GM19467 (cell line): ENCODE results near the gene TSHZ3.

Experiments used
- ATAC-seq: cut with Tn5 transposase; IDR thresholded peaks from one replicate; pipeline ENCODE4 v1.9.1; 2021; ENCODE audit warnings: mild to moderate bottlenecking, moderate library complexity; ENCODE audit not compliant: unreplicated experiment

Gene TSHZ3

DNA sequence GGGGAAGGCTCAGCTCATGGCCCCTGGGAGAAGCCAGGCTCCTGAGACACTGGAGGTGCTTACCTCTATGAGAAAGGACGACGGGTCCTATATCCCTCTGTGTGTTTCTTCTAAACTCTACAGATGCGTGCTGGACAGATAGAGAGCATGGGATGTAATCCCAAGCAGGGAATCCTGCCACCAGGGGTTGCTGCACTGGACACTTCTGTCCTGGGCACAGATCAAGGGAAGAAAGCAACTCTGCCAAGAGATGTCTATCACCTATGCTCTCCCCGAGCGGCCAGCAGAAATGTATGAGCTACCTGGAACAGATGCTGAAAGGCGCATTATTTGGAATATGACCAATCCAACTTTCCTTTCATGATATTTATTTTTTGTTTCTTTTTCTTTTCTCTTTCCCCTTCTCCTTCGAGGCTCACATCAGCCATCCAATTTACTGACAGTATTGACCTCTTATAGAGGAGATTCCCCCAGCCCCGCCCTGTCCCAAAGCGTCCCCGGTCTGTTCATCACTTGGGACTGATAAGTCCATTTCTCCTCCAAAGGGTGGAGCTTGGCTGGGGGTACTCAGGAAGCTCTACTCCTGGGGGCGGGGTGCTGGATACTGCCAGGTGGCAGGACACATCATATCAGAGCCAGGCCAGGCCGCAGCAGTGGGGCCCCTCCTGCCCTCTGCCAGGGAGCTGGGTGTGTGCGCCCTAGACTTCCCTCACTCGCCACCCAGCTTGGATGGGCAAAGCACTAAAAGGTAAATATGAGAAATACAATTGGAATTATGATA is 34.2 kb downstream of the TSHZ3 start:
- ATAC-seq = no peak

GRCh38 chr19:31314156-31314555 is 35.1 kb downstream of the TSHZ3 start:
- no peak for ATAC-seq

GRCh38 chr19:31313291-31314030 is 35.8 kb downstream of the TSHZ3 start:
- no peak for ATAC-seq

- ATAC-seq = no peak
Measured at GRCh38 chr19:31312677-31313244, 36.5 kb downstream of the TSHZ3 start.

DNA sequence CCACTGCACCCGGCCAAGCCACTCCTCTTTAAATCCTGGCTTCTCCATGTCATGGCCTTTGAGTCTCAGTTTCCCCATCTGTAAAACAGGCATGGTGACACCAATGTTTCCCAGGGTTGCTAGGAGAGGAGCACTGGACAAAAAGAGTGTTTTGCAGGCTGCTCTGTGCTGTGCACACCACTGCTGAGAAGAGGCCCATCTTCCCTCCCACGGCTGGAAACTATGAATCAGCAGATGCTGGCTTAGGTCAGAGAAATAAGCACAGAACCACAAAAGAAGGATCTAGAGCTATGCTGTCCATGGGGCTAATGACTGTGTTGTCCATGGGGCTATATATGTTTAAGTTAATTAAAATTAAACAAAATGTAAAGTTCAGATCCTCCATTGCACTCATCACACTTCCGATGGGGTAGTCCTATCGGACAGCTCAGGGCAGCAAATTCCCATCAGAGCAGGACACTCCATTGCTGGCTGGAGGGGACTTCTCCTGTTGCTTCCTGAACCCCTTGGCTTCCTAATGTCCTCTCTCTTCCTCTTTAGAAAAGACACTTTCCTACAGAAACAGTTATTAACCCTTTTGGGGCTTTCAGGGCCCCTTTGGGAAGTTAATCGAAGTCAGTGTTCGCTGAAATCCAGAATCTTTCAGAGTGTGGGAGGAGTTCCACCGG is 37.1 kb downstream of the TSHZ3 start:
- no peak for ATAC-seq

GRCh38 chr19:31310432-31311133 is 38.7 kb downstream of the TSHZ3 start:
- ATAC-seq = no peak

DNA sequence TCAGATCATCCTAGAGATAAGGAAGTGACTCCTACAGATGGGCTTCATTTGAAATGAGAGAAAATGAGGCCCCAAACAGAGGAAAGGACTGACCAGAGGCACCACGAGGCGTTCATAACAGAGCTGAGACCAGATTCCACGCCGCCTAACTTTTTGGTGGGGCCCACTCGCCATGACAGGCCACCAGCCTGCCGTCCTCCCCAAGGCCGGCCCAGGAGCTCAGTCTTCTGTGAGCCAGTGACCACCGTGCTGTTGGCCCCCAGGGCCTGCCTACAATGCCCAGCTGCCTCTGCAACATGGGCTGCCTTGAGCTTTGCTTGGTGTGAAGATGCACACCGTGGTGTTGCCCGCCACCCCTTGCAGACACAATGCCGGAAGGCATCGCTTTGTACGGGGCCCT is 40.5 kb downstream of the TSHZ3 start:
- no peak for ATAC-seq

DNA sequence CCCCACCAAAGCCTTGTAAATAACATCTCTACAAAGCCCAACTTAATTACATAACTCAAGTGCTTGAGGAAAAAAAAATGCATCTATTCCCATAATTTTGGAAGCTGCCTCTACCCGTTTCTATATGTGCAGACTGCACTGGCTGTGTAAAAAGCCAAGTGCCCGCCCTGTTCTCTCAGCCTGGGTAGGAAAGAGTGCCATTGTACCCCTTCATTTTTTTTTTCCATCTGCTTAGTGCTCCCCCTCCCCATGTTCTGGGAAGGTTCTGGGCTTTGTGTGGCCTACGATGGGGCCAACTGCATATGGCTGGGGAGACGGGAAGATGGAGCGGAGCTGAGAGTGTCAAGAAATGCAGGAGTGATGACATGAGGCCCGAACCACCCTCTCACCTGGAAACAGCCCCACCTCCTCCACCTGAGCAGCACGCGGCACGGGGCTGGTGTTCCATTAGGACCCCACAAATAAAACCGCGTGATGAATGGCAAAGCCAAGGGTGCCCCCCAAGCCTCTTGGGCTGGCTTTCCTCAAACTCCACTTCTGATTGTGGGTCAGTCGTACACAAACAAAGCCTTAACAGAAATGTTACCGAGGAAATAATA is 42.1 kb downstream of the TSHZ3 start:
- no peak for ATAC-seq

DNA sequence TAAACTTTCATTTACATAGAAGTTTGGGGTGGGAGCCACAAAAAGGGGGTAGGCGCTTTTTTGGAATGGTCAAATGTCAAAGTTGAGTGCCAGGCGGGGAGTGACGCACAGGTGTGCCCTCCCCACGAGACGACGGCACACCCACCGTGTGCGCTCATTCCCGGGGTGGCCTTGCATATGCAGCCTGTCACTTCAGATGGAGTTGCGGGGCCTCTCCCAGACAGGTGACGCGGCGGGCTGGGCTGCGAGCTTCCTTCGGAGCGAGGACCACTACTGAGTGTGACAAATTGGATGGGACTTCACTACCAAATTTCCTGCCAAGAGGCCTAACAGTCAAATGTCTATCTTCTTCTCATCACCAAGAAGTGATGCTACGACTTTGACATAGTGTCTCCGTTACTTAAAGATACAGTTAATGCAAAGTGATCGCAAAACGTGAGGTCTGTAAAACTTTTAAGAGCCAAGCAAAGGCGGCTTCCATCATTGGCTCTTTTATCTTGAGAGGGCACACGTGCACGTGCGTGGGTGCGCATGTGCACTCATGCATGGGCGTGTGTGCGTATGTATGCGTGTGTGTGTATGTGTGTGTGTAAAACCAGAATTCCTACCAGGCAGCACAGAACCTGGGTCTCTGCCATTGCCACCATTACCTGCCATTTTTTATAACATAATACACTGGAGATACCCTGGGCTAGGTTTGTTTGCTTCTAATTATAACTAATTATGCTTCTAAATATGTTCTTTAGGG is 43.1 kb downstream of the TSHZ3 start:
- no peak for ATAC-seq

DNA sequence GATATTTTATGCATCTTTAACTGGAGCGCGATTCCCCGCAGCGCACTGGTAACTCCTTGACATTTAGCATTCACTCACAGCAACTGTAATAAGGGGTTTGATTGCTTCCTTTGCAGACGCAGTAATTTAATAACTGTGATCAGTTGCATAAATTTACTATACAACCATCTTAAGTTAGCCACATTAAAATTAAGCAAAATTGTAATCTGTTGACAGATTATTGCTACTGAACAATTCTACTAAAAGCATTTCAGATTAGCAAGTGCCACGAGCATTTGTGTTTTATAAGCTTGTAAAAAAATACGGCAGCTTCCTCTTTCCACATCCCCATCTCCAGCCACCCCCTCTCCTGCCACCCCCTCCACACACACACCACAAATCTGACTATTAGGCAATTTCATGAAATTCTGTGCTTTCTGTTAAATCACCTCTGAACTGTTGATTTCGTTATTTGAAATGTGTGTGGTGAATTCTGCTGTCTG is 44.4 kb downstream of the TSHZ3 start:
- no peak for ATAC-seq

DNA sequence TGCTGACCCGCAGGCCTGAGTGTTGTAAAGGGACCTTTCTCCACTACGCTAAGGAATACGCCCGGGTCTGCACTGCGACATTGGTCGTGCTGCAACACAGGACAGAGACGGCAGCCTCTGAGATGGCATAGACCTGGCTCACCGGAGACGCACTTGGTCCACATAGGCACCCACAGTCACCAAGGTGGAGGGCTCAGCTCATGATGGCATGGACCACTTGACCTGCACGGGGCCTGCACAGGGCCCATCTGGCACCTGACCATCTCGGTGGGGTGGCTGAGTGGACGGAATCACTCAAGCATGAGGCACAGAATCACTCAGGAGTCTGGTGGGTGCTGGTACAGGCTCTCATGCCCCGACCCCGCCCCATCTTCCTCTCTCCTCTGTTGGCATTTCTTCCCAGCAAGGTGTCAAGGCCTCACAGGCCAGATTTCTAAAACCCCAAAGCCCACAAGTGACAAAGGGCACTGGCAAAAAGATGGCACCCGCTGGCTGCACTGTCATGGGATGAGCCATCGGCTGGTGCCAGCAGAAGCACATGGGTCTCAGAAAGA is 45.9 kb downstream of the TSHZ3 start:
- no peak for ATAC-seq

GRCh38 chr19:31301306-31301980 is 47.8 kb downstream of the TSHZ3 start:
- ATAC-seq = no peak

DNA sequence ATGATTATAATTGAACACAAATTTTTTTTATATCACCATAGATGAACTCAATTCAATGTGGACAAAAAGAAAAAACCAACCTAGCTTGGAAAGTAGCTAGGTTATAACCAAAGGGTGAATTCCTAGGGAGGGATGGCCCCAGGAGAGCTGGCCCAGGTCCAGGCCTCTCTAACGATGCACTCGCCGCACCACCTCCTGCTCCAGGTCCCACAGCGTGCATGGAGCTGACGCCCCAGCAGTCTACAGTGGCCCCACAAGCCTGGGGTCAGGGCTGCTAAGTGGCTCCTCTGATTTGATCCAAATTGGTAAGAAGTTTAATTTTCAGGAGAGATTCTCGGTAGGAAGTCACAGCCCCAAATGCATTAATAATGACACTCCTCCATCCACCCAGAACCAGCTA is 48.8 kb downstream of the TSHZ3 start:
- ATAC-seq = no peak

DNA sequence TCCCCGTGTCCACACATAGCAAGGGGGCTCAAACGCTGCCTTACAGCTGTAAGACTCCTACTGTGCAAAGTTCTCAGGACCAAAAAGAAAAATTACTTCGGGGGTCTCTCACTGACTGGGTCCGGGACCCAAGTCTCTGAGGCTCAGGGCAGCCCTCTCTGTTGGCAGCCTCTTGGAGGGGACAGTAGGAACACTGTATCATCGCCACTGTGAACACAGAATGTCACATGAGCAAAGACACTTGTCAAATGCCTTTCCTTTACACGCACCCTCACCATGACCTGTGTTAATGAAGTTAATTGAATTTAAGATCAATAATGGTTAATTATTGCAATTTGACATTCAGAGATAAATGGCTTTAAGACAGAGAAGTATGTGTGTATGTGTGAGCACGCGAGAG is 49.6 kb downstream of the TSHZ3 start:
- ATAC-seq = no peak

DNA sequence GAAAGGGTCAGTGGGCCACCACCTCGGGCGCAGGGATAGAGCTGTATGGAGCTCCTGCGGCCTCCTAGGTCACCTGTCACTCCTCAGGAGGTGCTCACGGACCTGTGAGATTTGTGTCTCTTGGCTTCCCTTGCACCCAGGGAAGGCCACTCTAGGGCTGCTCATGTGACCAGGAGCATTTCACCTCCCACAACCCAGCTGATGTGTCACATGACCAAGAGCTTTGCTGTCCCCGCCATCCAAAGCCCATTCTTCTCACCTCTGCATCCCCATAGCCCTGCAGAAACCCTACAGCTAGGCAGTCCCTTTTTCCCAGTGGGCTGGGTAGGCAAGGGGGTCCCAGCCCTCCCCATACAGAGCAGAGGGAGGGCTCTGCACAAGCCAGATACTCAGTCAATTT is 51.2 kb downstream of the TSHZ3 start:
- no peak for ATAC-seq

DNA sequence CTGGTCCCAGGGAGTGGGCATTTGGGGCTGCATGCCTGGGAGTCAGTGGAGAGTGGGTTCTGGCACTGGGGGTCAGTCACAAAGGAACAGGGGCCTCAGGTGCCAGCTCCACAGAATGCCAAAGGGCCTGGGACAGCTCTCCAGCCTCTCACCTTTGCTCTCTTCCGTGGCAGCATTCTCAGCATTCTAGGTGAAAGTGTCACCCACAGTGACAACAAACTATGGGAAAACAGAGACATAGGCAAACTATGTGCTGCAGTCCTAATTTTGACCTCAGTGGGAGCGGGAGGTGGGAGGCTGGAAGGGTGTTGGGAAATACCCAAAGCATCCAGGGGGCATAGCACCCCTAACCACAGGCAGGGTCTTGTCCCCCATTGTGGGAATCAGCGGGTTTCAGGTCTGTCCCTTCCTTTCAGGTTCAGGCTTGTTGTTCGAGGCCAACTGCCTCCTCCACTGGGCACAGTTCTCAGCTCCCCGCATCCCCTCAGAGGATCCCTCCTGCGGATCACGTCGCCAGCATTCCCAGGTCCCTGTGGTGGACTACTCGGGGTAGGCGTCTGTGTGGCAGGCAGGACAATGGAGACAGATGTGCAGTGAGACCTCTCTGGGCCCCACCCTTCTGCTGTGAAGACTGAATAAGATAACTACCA is 52.4 kb downstream of the TSHZ3 start:
- ATAC-seq = no peak

- no peak for ATAC-seq
Measured at GRCh38 chr19:31294189-31294588, 55.0 kb downstream of the TSHZ3 start.

- ATAC-seq = no peak
Measured at GRCh38 chr19:31292639-31293185, 56.5 kb downstream of the TSHZ3 start.
